SH-SY5Y (cell line): ENCODE results near the gene PKDREJ.

Experiments
- GATA2 ChIP-seq: IDR thresholded peaks from 2 replicates; pipeline ENCODE4 v1.6.1; 2011; ENCODE audit warnings: mild to moderate bottlenecking, low read depth, low read length
- GATA3 ChIP-seq: IDR thresholded peaks from 2 replicates; pipeline ENCODE4 v1.6.1; 2011; ENCODE audit warnings: low read depth, mild to moderate bottlenecking, low read length, moderate library complexity

DNA sequence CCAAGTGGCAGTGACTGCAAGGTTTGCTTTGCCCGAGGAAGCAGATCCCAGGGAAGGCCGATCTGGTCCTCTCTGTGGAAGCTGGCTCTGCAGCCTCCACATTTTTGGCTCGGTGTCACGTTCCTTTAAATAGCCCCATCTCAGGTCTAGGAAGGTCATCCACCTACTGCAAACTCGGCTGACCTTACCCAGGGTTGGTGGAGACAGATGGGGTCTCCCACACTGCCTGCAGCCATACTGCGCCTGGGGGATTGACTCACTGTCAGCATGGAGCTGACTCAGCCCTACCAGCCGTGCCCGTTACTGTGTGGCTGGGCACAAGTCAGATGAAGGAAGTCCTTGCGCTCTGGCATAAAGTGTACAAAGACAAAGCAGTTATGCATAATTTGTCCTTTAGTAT lies 29.9 kb downstream of the PKDREJ start:
- TF ChIP-seq GATA2 = no peak
- no peak for TF ChIP-seq GATA3
